C4-2B (cell line): ENCODE results near the gene RSPH6A.
"Not testable (repeated sequence)": the region's sequence is repeated elsewhere in the genome, so short reads cannot be mapped to it uniquely, and the experiment has no call there.

Experiments
- ZFX ChIP-seq: fragments of 450-650 bp; IDR thresholded peaks from 2 replicates; pipeline ENCODE4 v1.6.1; 2017
- TF ChIP-seq, protein P1 (sequence below): fragments of 450-650 bp; conservative IDR thresholded peaks from 2 replicates; pipeline ENCODE4 v1.5.1; 2017; ENCODE audit warnings: mild to moderate bottlenecking

- TF ChIP-seq, protein P1, sequence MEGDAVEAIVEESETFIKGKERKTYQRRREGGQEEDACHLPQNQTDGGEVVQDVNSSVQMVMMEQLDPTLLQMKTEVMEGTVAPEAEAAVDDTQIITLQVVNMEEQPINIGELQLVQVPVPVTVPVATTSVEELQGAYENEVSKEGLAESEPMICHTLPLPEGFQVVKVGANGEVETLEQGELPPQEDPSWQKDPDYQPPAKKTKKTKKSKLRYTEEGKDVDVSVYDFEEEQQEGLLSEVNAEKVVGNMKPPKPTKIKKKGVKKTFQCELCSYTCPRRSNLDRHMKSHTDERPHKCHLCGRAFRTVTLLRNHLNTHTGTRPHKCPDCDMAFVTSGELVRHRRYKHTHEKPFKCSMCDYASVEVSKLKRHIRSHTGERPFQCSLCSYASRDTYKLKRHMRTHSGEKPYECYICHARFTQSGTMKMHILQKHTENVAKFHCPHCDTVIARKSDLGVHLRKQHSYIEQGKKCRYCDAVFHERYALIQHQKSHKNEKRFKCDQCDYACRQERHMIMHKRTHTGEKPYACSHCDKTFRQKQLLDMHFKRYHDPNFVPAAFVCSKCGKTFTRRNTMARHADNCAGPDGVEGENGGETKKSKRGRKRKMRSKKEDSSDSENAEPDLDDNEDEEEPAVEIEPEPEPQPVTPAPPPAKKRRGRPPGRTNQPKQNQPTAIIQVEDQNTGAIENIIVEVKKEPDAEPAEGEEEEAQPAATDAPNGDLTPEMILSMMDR: not testable (repeated sequence)
- not testable (repeated sequence) for TF ChIP-seq ZFX
These were observed 63.6 kb downstream of the RSPH6A start for GRCh38 chr19:45751483-45751882.
